AG20443 (cell line): ENCODE data around the gene CDHR3.
"Not testable (repeated sequence)": the region's sequence is repeated elsewhere in the genome, so short reads cannot be mapped to it uniquely, and the experiment has no call there.

ENCODE experiments used
- DNase-seq: peaks from one replicate; pipeline ENCODE4 v3.0.0; 2012; ENCODE audit warnings: low spot score, mixed read lengths

Gene CDHR3

DNA sequence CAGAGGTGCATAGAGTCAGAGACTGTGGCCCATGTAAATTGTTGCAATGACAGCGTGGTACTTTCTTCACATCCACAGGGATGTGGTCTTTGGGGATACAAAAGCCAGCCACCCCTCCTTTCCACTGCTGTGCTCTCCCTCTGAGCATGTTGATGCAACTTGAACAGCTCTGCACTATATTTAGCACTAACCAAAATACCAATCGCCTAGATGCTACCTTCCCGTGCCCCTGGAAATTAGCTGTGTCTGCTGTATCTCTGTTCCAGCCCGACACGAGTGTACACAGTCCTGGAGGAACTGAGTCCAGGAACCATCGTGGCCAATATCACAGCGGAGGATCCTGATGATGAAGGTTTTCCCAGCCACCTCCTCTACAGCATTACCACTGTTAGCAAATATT is 38.1 kb downstream of the CDHR3 start:
- no peak for DNase-seq

DNA sequence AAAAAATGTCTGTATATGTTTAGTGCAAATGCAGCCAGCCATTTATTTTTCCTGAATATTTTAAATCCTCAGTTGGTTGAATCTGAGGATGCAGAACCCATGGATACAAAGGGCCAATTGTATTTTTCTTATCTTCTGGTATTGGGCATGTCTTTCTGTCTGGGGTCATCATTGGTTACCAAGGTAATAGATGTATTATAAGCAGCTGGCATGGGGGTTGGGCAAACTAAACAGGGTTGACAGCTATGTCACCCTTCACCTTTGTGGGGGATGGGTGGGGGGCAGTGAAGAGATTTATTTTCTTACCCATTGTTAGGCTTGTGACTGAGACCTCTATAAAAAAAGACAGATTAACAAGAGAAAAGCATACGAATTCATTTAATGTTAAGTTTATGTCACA is 38.8 kb downstream of the CDHR3 start:
- no peak for DNase-seq

DNA sequence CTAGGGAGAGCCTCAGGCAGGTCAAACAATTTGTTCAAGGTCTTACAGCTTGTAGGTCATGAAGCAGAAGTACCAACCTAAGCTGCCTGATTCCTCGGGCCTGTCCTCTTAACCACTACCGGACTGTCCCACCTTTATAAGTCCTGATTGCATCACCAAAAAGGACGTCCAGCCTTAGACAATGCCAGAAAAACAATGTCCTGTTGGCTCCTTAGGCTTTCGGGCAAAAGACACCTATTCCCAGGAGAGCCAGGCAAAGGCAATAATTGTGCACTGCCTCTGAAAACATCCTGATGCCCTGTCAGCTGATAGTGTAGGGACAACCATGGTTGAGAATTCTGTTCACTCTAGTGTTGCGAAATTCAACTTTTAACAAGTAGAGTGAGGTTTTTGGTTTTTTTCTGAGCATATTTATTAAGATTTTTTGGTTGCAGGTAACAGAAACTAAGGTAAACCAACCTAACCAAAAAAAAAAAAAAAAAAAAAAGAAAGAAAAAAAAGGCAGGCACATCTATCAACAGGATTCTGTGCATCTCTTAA is 40.5 kb downstream of the CDHR3 start:
- DNase-seq = no peak

DNA sequence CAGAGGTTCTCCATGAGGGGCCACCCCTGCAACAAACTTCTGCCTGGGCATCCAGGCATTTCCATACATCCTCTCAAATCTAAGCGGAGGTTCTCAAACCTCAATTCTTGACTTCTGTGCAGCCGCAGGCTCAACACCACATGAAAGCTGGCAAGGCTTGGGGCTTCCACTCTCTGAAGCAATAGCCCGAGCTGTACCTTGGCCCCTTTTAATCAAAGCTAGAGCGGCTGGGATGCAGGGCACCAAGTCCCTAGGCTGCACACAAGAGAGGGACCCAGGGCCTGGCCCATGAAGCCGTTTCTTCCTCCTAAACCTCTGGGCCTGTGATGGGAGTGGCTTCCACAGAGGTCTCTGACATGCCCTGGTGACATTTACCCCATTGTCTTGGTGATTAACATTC is 43.8 kb downstream of the CDHR3 start:
- no peak for DNase-seq

DNA sequence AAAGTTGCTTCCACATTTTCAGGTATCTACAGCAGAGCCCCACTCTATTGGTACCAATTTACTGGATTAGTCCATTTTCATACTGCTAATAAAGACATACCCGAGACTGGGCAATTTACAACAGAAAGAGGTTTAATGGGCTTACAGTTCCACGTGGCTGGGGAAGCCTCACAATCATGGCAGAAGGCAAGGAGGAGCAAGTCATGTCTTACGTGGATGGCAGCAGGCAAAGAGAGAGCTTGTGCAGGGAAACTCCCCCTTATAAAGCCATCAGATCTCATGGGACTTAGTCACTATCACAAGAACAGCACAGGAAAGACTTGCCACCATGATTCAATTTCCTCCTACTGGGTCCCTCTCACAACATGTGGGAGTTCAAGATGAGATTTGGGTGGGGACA is 44.7 kb downstream of the CDHR3 start:
- not testable (repeated sequence) for DNase-seq

DNA sequence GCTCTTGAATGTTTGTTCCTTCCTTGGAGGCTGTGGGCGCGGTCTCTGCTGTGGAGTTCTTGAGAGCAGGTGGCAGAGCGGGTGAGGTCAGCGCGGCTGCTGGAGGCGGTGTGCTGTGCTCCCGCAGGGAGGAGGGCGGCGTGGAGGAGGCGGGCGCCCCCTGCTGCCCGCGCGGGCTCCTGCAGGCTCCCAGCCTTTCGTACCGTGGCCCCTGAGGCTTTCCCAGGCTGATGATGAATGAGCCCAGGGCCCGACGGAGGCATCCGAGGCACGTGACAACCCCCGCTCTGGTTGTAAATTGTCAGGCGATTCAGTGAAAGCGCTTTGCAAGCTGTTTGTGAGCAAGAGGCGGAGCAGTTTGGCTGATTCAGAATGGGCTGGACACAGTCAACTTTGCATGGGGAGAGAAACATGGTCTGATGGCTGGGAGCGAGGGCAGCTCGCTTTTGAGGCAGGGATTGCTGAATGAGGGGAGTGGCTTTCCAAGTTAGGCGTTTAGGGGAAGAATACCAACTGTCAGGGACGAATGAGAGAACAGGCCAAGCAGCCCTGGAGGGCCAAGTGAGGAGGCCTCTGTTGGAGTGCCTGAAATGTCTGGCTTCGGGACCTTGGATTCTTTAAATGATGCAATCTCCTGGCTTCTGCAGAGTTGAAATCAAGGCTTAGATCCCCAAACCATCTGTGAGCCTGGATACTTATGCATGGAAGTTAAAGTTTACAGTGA is 46.6 kb downstream of the CDHR3 start:
- DNase-seq = peak; percentile 97

DNA sequence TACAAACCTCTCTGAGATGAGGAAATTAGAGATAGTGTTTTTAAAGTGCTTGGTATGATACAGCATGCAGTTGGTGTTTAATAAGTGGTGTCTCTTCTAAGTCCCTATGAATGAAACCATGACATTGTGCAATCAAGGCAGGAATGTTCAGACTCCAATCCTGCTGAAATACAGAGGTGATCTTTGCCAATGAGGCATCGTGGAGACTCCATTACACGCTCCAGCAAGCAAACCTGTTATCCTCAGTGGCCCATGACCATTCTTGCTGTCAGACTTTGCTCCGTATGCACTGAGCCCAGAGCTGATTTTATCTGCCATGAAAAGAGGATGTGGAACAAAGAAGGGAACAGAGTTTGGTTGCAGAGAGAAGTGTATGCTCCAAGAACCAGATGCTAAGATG is 47.3 kb downstream of the CDHR3 start:
- no peak for DNase-seq

DNA sequence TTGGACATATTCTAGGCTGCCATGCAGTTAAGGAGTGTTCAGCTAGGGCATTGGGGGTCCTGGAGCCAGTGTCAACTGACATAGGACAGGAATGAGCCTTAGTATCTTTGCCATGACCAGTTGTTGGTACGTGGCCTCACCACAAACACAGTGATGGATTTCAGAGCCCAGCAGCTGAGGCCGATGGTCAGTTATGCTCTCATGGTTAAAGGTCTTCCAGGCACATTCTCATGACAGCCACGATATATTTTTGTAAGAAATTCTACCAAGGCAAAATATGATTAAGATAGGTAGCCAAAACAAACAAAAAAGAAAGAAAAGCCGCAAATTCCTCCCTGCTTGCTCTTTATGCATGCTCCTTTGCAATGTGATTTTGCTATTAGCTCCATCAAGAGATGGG is 47.8 kb downstream of the CDHR3 start:
- DNase-seq = no peak

DNA sequence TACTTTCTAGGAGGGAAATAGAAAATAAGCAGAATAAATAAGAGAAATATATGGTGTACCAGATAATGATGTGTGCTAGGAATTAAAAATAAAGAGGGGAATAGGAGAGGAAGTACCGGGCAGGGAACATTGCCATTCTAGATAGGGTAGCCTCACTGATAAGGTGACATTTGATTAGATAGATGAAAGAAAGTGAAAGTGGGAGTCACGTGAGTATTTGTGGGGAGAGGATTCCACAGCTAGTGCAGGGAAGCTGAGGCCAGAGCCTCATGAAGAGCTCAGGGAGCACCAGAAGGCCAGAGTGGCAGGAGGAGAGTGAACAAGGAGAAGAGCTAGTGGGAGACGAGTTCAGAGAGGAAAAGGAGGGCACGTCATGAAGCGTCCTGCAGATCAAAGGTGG is 49.1 kb downstream of the CDHR3 start:
- no peak for DNase-seq

DNA sequence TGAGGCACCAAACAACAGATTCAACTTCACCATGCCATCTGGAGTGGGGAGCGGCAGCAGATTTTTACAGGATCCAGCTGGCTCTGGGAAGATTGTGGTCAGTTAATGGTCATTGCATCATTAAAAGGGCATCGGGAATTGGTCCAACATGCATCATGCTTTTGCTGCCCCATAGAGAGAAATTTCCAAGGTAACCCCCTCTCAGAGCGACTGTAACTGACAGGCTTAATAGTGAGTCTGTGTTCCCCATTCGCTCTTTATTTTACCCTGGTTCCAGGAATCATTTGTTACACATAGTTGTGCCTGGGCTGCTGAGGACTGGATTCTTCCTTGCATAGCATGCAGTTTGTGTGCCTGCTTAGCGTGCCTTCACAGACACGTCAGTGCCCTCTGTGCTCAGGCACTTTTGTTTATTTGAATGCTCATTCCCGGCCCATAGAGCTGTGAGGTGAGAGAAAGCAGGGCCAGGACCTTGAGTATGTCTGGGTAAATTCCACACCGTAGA is 49.9 kb downstream of the CDHR3 start:
- peak; percentile 35 for DNase-seq

DNA sequence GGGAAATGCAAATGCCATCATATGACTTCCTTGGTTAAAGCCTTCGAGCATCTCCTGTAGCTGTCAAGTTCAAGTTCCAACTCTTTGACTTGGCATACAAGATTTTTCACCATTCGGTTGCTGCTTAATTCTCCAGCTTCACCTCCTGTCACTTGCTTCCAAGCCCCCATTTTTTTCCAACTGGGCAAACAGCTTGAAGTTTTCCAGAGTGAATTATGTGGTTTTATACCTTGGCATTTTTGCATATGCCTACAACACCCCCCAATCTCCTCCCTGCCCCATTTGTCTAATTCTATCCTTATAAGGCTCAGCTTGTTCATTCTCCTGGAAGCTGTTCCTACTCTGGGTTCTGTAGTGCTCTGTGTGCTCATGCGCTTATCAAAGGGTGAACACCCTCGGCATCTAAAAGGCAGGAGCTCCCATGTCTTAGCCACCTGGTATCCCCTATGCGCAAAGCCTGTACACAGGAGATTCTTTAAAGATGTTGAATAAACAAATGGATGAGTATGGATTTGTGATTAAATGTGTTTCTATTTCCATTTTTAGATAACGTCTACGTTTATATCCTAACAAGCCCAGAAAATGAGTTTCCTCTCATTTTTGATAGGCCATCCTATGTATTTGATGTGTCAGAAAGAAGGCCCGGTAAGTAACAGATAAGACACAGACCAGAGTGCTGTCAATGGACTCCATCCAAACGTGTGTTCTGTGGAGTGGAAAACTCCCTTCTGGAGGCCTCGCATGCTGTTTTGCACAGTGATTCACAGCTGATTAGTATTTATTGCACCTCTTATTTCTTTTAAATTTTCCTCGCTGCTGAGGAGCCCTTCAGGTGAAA is 52.5 kb downstream of the CDHR3 start:
- DNase-seq = no peak

DNA sequence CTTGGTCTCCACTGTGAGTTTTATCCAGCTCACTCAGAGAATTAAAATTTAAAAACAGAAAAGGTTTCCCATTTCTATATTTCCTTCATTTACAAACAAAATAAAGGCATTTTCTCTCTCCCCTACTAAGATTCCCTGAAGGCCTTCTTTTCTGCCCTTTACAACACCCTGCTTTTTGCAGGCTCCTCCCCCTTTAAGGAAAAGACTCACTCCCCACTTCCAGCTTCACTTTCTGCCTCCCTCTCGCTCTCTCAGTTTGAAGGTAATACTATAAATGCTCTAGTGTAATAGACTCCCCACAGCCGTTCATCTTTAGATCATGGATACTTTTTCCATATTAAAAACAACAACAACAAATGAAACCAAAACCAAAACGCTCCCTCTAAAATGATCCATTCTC is 53.3 kb downstream of the CDHR3 start:
- no peak for DNase-seq

DNA sequence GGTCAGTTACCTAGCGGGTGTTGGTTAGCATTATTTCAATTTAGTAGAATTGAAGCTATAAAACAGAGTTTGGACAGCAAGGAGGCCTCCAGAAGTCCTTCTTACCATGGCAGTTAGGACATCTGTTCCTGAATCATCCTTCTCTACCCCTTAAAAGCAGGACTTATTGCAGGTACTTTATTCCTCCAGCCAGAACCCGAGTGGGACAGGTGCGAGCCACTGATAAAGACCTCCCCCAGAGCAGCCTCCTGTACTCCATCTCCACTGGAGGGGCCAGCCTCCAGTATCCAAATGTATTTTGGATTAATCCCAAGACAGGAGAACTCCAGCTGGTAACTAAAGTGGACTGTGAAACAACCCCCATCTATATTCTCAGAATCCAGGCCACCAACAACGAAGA is 54.6 kb downstream of the CDHR3 start:
- no peak for DNase-seq

DNA sequence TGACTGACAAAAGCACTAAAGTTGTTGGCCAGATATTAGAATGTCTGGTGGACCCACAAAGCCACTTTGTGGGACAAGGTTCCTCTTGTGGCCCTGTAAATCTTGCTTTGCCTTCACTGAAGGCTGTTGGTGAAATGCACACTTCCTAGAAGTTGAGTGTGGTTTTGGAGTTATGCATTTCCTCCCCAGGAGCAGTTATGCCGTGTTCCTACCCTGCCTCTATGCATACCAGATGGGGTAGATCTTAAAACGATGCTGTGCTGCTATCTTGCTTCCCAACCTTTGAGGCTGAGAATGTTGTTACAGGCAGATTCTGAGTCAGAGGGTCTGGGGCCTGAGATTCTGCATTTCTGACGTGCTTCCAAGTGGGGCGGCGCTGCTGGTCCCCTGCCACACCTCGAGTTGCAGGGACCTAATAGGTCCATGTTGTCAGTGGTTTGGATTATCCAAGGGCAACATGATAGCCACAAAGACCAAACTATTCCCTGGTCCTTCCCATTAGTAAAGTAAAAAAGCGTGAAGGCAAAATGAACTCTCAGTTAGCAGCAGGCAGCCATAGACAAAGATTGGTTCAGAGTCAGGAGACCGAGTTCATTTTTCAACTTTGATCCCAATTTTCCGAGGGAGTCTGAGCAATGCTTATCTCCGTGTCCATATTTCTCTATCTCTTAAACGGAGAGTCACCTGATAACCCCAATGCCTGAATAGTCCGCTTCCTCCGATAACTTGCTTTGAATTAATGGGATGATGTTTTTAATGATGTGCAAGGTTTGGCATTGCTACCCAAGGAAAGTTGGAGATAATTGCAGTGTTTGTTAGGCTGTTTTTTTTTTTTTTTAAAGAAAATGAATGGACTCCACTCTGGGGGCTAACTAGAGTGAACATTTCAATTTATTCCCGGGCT is 55.8 kb downstream of the CDHR3 start:
- DNase-seq = no peak

DNA sequence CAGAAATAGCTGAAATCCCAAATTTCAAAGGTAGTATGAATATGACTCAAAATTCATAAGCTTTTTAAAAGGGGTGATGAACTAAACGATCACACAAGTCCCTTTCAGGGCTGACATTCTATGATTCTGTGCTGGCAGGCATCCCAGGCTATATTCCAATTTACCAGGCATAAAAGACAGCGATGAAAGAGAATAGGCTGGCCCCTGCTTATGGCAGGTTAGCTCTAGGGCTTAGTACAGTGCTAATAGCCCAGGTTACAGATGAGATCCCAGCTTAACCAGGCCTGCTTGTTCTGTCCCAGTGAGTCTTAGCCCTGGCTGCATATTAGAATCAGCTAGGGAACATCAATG is 56.4 kb downstream of the CDHR3 start:
- no peak for DNase-seq

DNA sequence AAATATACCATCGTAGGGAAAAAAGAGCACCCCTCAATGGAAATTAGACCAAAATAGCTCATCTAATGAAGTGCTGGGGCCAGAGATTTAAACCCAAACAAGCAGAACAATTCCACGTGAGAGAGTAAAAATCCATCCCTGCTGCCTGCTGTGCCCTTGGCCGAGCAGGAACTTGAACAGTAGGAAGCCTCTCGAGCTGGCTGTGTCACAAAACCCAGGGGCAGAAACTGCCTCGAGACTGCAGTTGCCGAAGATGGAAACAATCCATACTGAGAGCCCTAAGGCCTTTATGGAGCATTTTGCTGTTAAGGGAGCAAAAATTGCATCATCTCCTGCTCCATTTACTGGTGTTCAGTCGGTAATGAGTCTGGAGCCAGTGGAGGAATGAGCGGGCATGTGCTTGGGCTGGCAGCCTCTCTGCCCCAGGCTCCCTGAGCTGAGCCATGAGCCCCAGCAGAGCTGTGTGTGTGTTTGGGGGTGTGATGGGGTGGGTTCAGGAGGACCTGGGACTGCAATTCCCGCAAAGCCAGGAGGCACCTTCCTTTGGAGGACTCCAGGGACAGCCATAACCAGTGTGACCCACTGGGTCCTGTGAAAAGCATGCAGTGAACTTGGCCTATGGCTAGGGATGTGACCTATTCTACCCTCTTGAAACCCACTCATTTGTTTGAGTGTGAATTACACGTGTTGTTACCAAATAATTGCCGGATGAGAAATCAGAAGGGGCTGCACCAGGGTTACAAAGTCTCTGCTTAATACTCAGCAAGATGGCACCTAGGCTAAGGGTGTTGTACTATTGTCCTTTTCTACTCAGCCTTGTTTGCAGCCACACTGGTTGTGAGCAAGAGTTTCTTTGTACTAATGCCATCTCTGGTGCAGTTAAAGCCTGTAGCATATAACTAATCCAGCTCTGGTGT is 58.3 kb downstream of the CDHR3 start:
- no peak for DNase-seq

DNA sequence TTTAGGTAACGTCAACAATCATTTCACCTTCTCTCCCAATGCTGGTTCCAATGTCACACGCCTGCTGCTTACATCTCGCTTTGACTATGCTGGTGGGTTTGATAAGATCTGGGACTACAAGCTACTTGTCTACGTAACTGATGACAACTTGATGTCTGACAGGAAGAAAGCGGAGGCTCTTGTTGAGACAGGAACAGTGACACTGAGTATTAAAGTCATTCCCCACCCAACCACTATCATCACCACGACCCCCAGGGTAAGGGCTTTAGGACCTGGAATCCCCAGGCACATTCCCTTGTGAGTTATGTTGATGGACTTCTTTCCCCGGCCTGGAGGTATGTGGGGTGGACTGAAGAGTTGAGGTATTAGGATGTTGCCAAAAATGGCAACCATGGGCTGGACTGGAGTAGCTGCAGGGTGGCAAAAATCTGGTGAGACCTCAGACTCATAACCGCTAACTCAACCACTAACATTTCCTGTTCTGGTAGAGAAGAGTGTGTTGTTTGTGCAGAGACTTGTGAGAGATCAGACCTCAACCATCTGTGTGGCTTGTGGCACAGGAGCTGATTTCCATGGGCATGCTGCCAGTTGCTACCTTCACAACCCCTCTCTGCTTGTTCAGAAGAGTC is 59.2 kb downstream of the CDHR3 start:
- no peak for DNase-seq

DNA sequence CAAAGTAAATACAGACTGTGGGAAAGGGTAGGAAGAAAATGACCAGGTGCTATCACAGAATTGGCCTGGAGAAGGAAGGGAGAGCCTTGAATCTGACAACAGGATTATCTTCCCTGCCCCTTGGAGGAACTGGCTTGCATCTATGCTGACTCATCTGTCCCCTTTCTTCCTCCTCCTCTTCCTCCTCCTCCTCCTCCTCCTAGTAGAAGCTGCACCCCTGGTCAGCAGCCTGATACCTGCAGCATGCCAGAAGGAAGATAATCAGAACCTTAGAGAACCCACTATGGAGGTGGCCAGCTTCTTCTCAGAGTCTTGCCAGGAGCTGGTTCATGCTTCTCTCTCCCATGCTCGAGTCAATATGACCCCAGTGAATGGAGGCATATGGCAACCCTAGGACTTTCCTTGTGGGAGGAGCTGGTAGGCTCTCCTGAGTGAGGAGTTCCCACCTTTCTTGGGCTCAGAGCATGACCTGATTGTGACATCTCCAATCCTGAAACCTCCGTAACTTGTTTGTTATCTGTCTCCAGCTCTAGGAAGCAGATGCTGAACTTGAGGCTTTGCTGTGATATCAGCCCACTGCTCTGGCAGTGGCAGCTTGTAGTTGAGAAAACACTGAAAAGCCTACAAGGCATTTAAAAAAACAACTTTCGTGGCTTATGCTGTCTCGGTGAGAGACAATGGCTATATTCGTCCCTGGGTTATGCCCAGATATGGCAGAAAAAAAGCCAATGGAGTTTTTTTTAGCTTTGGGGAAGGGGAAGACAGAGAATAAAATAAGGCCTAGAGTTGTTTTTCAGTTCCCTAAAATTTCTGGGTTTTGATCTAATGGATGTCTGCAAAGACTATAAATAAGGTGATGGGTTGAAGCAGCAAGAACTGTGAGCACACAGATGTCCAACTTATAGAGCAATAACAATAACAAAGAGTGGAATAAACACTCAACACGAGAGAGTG is 60.6 kb downstream of the CDHR3 start:
- no peak for DNase-seq

DNA sequence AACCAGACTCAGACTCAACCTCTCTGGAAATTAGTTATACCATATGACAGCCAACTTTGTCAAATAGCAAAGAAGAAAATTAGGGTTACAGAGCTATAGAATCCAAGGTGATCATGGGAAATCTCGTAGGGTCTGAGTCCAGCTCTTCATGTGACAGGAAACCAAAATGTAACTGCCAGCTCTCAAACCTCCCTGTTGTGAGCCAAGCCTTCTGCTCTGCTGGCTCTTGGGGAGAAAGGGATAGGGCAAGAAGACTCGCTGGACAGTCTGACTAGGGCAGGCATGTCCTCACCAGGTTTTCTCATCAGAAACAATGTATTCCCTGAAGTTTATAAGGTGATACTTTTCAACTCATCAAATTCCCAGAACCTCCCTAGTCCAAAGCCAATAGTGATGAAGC is 63.0 kb downstream of the CDHR3 start:
- DNase-seq = no peak
